ENCODE data around the gene GAS2. TPM values are rescaled to one million over a fixed set of nuclear protein-coding genes. Genes with fewer than 3 reads are reported as not detected.

The GAS2 gene
- total and polyA plus RNA-seq, 2 of the 4 experiments (the other 2 are of a cell fraction): 0.51 to 0.90 TPM

DNA sequence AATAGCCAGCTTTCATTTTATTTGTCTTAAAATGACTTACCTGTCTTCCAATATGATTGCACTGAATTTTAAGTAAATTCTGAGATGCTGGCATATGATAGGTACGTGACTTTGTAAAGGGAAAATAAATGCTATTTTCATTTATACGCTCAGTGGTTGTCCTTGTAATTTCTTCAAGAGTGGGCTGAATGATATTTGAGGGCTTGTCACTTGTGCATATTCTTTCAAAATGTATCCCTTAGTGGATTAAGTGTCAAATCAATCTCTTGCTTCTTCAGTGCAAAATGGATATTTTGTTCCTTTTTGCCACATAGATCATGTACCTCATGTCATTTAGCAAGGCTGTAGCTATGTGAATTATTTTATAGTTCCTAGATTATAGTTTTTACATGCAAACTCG, 56.9 kb downstream of the GAS2 start:
- ChIA-PET POLR2A (ENCODE audit: unreplicated experiment) (no interaction called here), CTCF (no interaction called here)
- H2BK20ac ChIP-seq (ENCODE audit: low read depth, low read length): no peak overlapping the region
- intact Hi-C loops (cut with micrococcal nuclease) (no loop called here), in situ Hi-C loops (cut with MboI; ENCODE audit: low sequenced_read_pairs) (no loop called here), dilution Hi-C loops (cut with HindIII; ENCODE audit: low sequenced_read_pairs, unreplicated experiment) (no loop called here)
- H2AFZ ChIP-seq (replicated peaks; ENCODE audit: low read length, poor library complexity): no peak overlapping the region
- H2BK15ac ChIP-seq (ENCODE audit: low read depth, low read length): no peak overlapping the region
- no peak overlapping the region for H4K91ac ChIP-seq (ENCODE audit: insufficient read depth, low read depth, low read length)
- no peak overlapping the region for H3K27ac ChIP-seq (ENCODE audit: insufficient read depth, low read length)
- H3K18ac ChIP-seq (ENCODE audit: low read depth, low read length): no peak overlapping the region
- H2BK120ac ChIP-seq (ENCODE audit: low read depth, low read length): no peak overlapping the region
- H3K27me3 ChIP-seq (ENCODE audit: control insufficient read depth, insufficient read depth, low read length): no peaks in the 10 kb centered on the region
- no peak overlapping the region for H3K56ac ChIP-seq (ENCODE audit: extremely low read depth, insufficient read depth, low read length)
- H3K23ac ChIP-seq (ENCODE audit: low read depth, low read length): no peak overlapping the region
- no peak for TF ChIP-seq USF2 (IDR thresholded peaks at IDR 0.05; ENCODE audit: low read depth, low read length)
- TF ChIP-seq POLR2A (IDR thresholded peaks at IDR 0.05; ENCODE audit: low read depth, low read length): no peak
- TF ChIP-seq, protein P1, sequence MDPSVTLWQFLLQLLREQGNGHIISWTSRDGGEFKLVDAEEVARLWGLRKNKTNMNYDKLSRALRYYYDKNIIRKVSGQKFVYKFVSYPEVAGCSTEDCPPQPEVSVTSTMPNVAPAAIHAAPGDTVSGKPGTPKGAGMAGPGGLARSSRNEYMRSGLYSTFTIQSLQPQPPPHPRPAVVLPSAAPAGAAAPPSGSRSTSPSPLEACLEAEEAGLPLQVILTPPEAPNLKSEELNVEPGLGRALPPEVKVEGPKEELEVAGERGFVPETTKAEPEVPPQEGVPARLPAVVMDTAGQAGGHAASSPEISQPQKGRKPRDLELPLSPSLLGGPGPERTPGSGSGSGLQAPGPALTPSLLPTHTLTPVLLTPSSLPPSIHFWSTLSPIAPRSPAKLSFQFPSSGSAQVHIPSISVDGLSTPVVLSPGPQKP (IDR thresholded peaks at IDR 0.05; ENCODE audit: borderline replicate concordance, low read depth, low read length): no peak
- TF ChIP-seq NFE2L2 (IDR thresholded peaks at IDR 0.05; ENCODE audit: low read depth, low read length): no peak
- no peak for TF ChIP-seq CEBPB (IDR thresholded peaks at IDR 0.05; ENCODE audit: low read depth, low read length)
- no peak for TF ChIP-seq CTCF (conservative IDR thresholded peaks at IDR 0.05; ENCODE audit: low read depth, low read length)
- TF ChIP-seq MAZ (IDR thresholded peaks at IDR 0.05; ENCODE audit: borderline replicate concordance, low read depth, low read length): no peak
- no peak for TF ChIP-seq RCOR1 (IDR thresholded peaks at IDR 0.05; ENCODE audit: insufficient replicate concordance, low read length)
- no peak for TF ChIP-seq RFX5 (IDR thresholded peaks at IDR 0.05; ENCODE audit: low read depth, low read length)
- TF ChIP-seq MAFK (IDR thresholded peaks at IDR 0.05; ENCODE audit: low read depth, low read length): no peak
- TF ChIP-seq CHD1 (IDR thresholded peaks at IDR 0.05; ENCODE audit: low read depth, low read length): no peak
- no peak for TF ChIP-seq BHLHE40 (IDR thresholded peaks at IDR 0.05; ENCODE audit: low read depth, low read length)
- TF ChIP-seq RAD21 (IDR thresholded peaks at IDR 0.05; ENCODE audit: low read length): no peak
- TF ChIP-seq FOS (IDR thresholded peaks at IDR 0.05; ENCODE audit: low read depth, low read length): no peak
- no peak for TF ChIP-seq SMC3 (IDR thresholded peaks at IDR 0.05; ENCODE audit: low read depth, low read length)
- no peak for TF ChIP-seq MXI1 (IDR thresholded peaks at IDR 0.05; ENCODE audit: borderline replicate concordance, low read depth, low read length)
- H3K9me3 ChIP-seq (ENCODE audit: control insufficient read depth, insufficient read depth, low read length): no peaks in the 10 kb centered on the region
- H3K14ac ChIP-seq (replicated peaks; ENCODE audit: low read depth, low read length): no peak overlapping the region
- DNase-seq: no peak
- no peak overlapping the region for H3K9ac ChIP-seq (ENCODE audit: low read depth, low read length)
- no peak overlapping the region for H2AK9ac ChIP-seq (replicated peaks; ENCODE audit: low read depth, low read length, poor library complexity)
- H2BK5ac ChIP-seq (ENCODE audit: low read depth, low read length, poor library complexity, severe bottlenecking): no peak overlapping the region
- no peaks in the 10 kb centered on the region for H3K79me1 ChIP-seq (ENCODE audit: low read depth in 1 of 2, low read length in 2 of 2)
- no peaks in the 10 kb centered on the region for H3K36me3 ChIP-seq (ENCODE audit: control insufficient read depth, insufficient read depth, low read length)
- no peak overlapping the region for H4K5ac ChIP-seq (ENCODE audit: low read depth, low read length)
- no peak overlapping the region for H2AK5ac ChIP-seq (ENCODE audit: low read depth, low read length)
- H3K4me2 ChIP-seq (ENCODE audit: low read depth, low read length): no peak overlapping the region
- no peaks in the 10 kb centered on the region for H4K20me1 ChIP-seq (ENCODE audit: insufficient read depth, low read length)
- H3K4me1 ChIP-seq (ENCODE audit: control insufficient read depth, insufficient read depth, low read length): no peaks in the 10 kb centered on the region
- H3K4ac ChIP-seq (ENCODE audit: low read depth, low read length): no peak overlapping the region
- WGBS, 2 experiments (ENCODE audit: extremely low coverage in 2 of 2, insufficient read length in 1 of 2): no CpG with 5 or more reads among the region's 3 CpGs
- no peak overlapping the region for H3K4me3 ChIP-seq (ENCODE audit: insufficient read depth, low read depth, low read length)
- no peaks in the 10 kb centered on the region for H3K9me1 ChIP-seq (ENCODE audit: insufficient read depth, low read length)
- no peak for ATAC-seq (ENCODE audit: low read depth)
- BruUV-seq (replicated peaks): no TSS peak
- no peak overlapping the region for H4K8ac ChIP-seq (ENCODE audit: low read depth in 2 of 2, low read length in 2 of 2)

Data from IMR-90 (cell line).